Measurements from ENCODE around the gene RTN3. TPM values are rescaled to one million over a fixed set of nuclear protein-coding genes. Genes with fewer than 3 reads are reported as not detected.

Gene RTN3
- total RNA-seq, 1 experiment from 2014 or later, result 95.0 TPM

- no peaks in the 10 kb centered on the region for H3K27me3 ChIP-seq (ENCODE audit: insufficient read depth, low read length)
- no peak for DNase-seq (ENCODE audit: low read depth, low spot score)
- no peak overlapping the region for H2AFZ ChIP-seq (ENCODE audit: low read depth, low read length, poor library complexity, severe bottlenecking)
- H3K9me2 ChIP-seq (ENCODE audit: insufficient read depth), result no peaks in the 10 kb centered on the region
- intact Hi-C loops (cut with micrococcal nuclease), result no loop called here
- H3K79me2 ChIP-seq (ENCODE audit: insufficient read depth, low read length), result peaks cover 74% of the 10 kb centered on the region
- H4K20me1 ChIP-seq (ENCODE audit: insufficient read depth), result no peaks in the 10 kb centered on the region
- H3K27ac ChIP-seq (ENCODE audit: low read depth, low read length), result no peak overlapping the region
- no peak overlapping the region for H3K9ac ChIP-seq (ENCODE audit: low read length)
- H3K9me3 ChIP-seq (ENCODE audit: control insufficient read depth in 1 of 2, insufficient read depth in 1 of 2, low read depth in 1 of 2, low read length in 2 of 2), result no peaks in the 10 kb centered on the region
- no TSS peak for BruUV-seq (replicated peaks)
- H3K4me1 ChIP-seq (ENCODE audit: control insufficient read depth in 1 of 2, insufficient read depth in 2 of 2, low read length in 2 of 2), result no peaks in the 10 kb centered on the region
- CTCF ChIA-PET, result no interaction called here
- POLR2A ChIA-PET, result no interaction called here
- H3K36me3 ChIP-seq (ENCODE audit: control insufficient read depth in 1 of 2, insufficient read depth in 2 of 2, low read length in 2 of 2), result no peaks in the 10 kb centered on the region
- no peak overlapping the region for H3K4me2 ChIP-seq (ENCODE audit: low read length)
- no peak overlapping the region for H3K4me3 ChIP-seq (replicated peaks in 1 of 2; ENCODE audit: low read depth in 1 of 2, low read length in 2 of 2)
- TF ChIP-seq YY1 (IDR thresholded peaks at IDR 0.05; ENCODE audit: extremely low read depth, insufficient replicate concordance, low read depth, low read length) (no peak), EZH2phosphoT487 (IDR thresholded peaks at IDR 0.05; ENCODE audit: borderline replicate concordance) (no peak), ZNF274 (IDR thresholded peaks at IDR 0.05; ENCODE audit: low read depth, low read length) (no peak)
- RAD21 ChIA-PET (ENCODE audit: low non-redundant PET in 1 of 2, low total read pairs in 2 of 2, uncharacterized antibody in 2 of 2, unreplicated experiment in 2 of 2), result no interaction called here
- no peak for ATAC-seq
These were observed 28.1 kb downstream of the RTN3 start for GRCh38 chr11:63709336-63709884.

DNA sequence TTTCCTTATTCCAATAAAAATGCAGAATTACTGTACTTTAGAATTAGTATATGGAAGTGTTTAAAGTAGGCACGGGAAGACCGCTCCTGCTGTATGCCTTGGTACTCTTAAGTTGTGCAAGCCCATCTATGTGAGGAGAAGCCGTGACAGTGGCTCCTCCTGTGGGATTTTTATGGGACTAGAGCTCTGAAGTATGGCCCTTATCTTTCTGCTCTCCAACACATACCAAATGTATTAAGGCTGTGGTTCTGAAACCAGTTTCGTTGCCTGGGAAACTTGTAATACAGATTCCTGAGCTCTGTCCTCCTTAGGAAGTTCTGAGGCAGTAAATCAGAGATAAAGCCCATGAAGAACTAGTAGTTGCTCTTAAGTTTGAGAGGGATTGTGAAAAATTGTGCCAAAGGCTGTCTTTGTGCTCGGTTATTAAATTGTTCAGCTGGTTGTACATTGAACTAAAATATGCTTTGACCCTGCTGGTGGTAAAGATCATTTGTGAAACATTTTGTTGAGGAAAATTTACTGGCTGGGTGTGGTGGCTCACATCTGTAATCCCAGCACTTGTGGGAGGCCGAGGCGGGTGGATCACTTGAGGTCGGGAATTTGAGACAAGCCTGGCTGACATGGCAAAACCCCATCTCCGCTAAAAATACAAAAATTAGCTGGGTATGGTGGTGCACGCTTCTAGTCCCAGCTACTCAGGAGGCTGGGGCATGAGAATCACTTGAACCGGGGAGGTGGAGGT lies 29.3 kb downstream of the RTN3 start:
- no peaks in the 10 kb centered on the region for H3K9me2 ChIP-seq (ENCODE audit: insufficient read depth)
- no peak for DNase-seq (ENCODE audit: low read depth, low spot score)

More for the DNA sequence above, 29.3 kb downstream of the RTN3 start:
- ChIA-PET POLR2A (interaction anchor here (1.9 kb wide), 1 partner anchor 29 kb away, joined by 4 read pairs; the partner anchor contains the start of gene RTN3), RAD21 (ENCODE audit: low non-redundant PET in 1 of 2, low total read pairs in 2 of 2, uncharacterized antibody in 2 of 2, unreplicated experiment in 2 of 2) (no interaction called here), CTCF (no interaction called here)
- H4K20me1 ChIP-seq (ENCODE audit: insufficient read depth), result no peaks in the 10 kb centered on the region
- H3K4me1 ChIP-seq (ENCODE audit: control insufficient read depth in 1 of 2, insufficient read depth in 2 of 2, low read length in 2 of 2), result no peaks in the 10 kb centered on the region
- no TSS peak for BruUV-seq (replicated peaks)
- H3K27ac ChIP-seq (ENCODE audit: low read depth, low read length), result no peak overlapping the region
- no peaks in the 10 kb centered on the region for H3K36me3 ChIP-seq (ENCODE audit: control insufficient read depth in 1 of 2, insufficient read depth in 2 of 2, low read length in 2 of 2)
- ATAC-seq, result no peak
- H2AFZ ChIP-seq (ENCODE audit: low read depth, low read length, poor library complexity, severe bottlenecking), result no peak overlapping the region
- H3K4me2 ChIP-seq (ENCODE audit: low read length), result no peak overlapping the region
- TF ChIP-seq ZBTB33 (IDR thresholded peaks at IDR 0.05; ENCODE audit: extremely low read depth, insufficient replicate concordance, low read length) (no peak), SP1 (IDR thresholded peaks at IDR 0.05; ENCODE audit: low read depth) (no peak), CTCF (IDR thresholded peaks at IDR 0.05 in 2 of 3, conservative IDR thresholded peaks at IDR 0.05 in 1 of 3; ENCODE audit: borderline replicate concordance in 1 of 3, insufficient read depth in 1 of 3, low read depth in 2 of 3, low read length in 2 of 3) (no peak), EZH2 (IDR thresholded peaks at IDR 0.05) (no peak), RAD21 (IDR thresholded peaks at IDR 0.05; ENCODE audit: low read depth) (no peak), FOSL1 (IDR thresholded peaks at IDR 0.05; ENCODE audit: low read depth) (no peak), CBX3 (IDR thresholded peaks at IDR 0.05; ENCODE audit: low read depth) (no peak), SIN3A (IDR thresholded peaks at IDR 0.05; ENCODE audit: low read depth) (no peak), YY1 (IDR thresholded peaks at IDR 0.05; ENCODE audit: extremely low read depth, insufficient replicate concordance, low read depth, low read length) (no peak), ZFX (IDR thresholded peaks at IDR 0.05) (no peak)
- TF ChIP-seq, protein P1, sequence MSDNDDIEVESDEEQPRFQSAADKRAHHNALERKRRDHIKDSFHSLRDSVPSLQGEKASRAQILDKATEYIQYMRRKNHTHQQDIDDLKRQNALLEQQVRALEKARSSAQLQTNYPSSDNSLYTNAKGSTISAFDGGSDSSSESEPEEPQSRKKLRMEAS (IDR thresholded peaks at IDR 0.05), result no peak
- no peak overlapping the region for H3K9ac ChIP-seq (ENCODE audit: low read length)
- no peaks in the 10 kb centered on the region for H3K27me3 ChIP-seq (ENCODE audit: insufficient read depth, low read length)
- no peaks in the 10 kb centered on the region for H3K9me3 ChIP-seq (ENCODE audit: control insufficient read depth in 1 of 2, insufficient read depth in 1 of 2, low read depth in 1 of 2, low read length in 2 of 2)
- H3K4me3 ChIP-seq (replicated peaks in 1 of 2; ENCODE audit: low read depth in 1 of 2, low read length in 2 of 2), result no peak overlapping the region
- peaks cover 78% of the 10 kb centered on the region for H3K79me2 ChIP-seq (ENCODE audit: insufficient read depth, low read length)
- intact Hi-C loops (cut with micrococcal nuclease), result no loop called here
